Fibroblast of skin of left quadriceps (primary cell): ENCODE data around the gene IL1RAP.

Source experiments
- DNase-seq, 2 experiments: peaks; one replicate each; pipeline ENCODE4 v3.0.0-alpha.2; 2013; ENCODE audit warnings: low read depth in 2 of 2

Gene IL1RAP

DNA sequence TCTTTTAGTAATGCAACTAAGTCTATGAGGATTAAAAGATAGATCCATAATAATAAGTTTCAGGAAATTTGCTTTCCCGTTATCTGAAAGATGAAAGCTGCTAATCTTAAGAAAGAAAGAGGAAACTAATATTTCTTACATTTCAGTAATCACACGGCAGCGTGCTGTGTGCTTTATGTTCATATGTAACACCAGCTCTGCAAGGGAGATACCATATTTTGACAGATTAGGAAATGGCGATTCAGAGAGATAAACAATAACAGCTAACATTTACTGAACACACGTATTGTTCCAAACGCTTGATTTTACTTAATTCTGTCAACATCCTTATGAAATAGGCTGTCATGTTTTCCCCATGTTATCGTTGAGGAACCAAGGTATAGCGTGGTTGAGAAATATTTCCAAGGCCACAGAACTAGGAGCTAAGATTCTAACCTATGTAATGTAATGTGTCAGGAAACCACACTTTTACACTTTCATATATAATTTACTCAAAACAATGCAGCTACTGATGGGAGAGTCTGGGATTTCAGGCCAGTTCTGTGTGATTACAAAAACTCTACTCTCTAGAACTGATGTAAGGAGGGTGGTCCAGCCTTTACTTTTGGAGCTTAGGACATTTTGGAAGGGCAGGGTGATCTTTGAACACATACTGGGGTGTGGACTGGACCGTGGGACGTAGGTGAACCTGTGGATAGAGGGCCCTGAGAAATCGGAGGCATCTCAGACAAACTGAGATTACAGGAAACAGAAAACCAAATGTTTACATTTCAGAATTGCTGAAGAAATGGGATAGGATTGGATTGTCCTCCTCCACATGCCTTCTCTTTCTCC is 100.6 kb downstream of the IL1RAP start:
- DNase-seq, result no peak

DNA sequence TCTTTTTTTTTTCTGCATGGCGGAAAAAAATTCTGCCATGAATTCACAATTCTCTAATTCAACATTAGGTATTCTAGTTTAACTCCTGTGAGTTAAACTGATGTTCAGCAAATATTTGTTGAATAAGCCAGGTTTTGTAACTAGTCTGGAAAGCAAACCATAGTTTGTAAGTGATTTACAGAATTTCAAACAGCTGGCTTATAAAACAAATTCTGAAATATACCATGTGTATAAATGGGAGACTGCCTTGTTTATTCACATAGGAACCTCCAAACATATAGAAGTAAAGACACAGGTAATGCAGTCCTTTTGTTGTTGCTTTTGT is 101.1 kb downstream of the IL1RAP start:
- DNase-seq, result no peak

DNA sequence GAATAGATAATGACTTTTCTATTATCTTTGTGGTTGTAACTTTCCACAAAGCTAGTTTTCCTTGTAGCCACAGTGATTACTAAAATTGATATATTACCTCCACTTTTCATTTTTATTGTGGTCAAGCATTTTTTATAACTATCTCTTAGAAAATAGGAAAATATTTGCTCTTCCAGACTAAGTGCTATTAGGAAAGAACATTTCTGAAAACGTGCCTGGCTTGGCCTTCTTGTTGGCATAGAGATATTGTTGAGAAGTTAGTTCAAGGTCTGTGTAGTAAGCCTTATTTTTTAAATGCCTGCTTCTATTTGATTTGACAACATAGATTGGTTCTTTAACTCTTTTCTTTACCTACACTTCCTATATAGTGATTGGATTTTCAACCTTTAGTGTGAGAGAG is 101.7 kb downstream of the IL1RAP start:
- no peak for DNase-seq

DNA sequence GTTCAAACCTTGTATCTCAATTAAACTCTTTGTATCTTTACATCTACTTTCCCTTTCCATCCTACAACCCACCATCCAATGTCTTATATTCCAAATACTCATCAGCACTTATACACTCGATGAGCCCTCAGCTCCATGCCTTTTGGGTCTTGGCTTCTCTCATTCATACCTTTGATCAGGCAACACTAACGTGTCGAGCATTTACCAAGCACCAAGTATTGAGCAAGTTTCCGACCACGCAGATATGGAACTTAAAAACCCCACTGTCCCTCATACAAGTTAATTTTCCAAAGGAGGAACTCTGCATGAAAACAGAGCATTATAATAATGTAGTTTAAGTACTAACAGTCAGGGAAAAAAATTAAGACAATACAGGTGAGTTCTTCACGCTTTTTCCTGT is 102.8 kb downstream of the IL1RAP start:
- no peak for DNase-seq

DNA sequence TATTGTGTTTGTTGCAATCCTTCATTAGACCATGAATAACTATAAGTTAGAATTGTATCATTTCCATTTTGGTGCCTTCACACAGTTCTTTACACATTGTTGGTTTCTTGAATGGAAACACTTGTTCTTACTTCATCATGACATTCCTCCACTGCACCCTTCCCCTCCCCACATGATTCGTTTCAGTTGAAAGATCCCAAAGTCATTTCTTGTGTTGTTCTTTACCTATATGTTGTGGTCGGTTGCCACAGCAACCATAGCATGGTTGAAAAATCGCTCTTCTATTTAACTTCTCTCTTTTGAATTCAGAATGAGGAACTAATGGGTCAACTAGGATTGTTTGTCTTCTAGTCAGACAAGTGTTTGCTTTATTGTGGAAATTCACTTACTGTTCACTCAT is 103.3 kb downstream of the IL1RAP start:
- no peak for DNase-seq

DNA sequence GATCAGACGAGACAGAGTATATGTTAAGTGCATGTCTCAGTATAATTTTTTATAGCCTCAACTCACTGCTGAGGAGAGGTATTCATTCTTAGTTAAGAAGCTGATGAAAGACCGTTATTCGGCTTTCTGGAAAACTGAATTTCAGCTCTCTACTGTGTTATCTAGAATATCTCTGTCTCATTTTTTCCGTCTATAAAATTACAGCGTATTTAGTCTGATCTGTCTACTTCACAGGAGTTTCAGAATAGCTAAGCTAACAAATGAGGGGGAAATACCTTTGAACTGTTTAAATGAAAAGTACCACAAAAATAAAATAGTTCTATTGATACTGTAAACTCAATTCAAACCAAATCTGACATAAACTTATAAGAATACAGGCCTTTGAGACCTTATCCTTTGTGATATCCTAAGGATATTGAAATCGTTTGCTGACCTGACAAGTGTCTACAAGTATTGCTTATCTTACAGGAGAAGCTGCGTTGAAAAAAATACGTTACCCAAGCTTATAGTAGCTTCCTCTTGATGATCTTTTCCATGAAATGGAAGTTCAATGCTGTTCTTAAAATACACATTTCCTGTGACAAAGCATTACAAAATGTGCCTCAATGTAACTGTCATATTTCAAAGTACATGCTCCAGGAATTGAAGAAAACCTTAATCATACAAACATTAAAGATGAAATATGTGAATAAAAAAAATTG is 104.6 kb downstream of the IL1RAP start:
- no peak for DNase-seq

DNA sequence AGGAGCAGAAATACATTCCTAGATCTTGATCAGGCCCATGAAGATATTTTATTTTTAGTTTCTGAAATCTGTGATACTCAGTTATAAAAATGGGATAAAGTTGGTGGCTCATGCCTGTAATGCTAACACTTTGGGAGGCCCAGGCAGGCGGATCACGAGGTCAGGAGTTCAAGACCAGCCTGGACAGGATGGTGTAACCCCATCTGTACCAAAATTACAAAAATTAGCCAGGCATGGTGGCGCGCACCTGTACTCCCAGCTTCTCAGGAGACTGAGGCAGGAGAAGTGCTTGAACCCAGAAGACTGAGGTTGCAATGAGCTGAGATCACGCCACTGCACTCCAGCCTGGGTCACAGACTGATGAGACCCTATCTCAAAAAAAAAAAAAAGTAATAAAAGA is 105.5 kb downstream of the IL1RAP start:
- DNase-seq, result no peak

DNA sequence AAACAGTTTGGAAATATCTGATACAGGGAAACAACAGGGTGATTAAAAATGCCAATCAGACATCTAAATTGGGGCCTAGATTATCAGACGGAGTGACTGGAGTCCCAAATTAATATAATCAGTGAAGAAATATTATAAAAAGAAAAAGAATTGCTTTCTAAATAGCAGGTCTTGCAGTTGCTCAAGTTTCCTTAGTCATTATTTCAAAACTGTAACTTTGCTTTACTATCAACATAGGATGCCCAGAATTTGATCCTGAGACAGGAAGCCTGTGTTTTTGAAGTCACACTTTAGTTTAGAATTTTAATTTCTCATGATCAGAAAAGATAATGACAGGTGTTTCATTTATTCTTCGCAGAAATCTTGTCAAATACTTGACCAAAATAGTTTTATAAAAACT is 105.9 kb downstream of the IL1RAP start:
- DNase-seq, result no peak

DNA sequence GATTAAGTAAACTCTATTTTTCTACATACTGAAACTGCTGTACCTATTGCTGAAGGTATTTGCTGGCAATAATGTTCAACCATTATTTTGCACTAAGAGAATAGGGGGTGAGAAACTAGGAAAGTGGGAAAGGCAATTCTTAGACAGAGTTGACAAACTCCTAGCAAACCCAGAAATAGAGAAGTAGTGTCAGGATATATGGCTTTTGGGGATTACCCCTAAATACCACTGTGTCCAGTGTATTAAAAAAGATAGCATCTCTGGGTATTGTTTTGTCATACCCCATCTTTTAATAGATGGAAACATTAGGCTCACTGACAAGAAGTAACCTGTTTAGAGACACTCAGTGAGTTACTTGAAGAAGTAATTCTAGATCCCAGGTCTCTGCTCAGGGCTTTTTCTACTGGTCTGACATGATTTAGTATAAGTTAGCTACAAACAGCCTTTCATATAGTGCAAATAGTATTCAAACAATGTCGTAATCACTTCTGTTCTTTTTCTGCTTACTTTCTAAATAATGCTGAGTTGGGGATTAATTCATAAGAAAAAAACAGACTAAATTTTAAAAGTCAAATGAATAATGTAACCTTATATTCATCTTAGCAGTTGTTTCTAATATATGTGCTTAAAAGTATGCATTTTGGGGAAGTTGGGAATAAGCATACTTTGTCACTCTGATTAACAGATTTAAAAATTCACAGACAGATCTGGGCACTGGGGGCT is 107.2 kb downstream of the IL1RAP start:
- DNase-seq, result no peak

DNA sequence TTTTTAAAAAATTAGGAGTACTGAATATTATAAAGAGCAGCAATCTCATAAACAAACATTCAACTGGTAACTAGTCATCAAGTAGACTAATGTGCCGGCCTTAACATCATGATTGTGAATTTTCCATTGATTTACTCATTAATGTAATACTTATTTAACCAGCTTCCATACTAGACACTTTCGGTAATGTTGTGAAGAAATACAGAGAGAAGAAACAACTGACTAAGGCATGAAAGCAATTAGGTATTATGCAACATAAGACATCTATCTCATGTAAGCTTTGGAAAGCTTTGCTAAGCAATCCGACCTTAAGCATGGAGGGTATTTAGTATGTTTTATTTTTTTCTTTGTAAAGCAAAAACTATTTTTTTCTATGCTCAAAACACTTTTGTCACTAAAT is 108.0 kb downstream of the IL1RAP start:
- DNase-seq, result no peak

DNA sequence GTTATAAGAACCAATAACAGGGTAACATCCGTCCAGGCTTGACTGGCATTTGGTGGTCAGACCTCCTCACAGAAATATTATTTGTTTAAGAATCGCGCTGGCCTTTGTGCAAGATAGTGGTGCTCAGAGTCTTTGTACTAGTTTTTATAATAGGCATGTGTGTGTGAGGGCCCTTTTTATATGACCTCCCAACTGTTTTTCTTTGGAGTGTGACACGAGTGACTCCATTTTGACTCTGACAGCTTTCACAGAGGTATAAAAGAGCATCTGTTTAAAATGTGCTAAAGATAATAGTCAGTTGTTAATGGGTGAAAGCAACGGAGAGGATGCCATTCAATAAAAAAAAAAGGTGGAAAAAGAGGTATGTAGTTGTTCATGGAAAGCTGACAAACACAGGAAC is 110.4 kb downstream of the IL1RAP start:
- DNase-seq, result no peak

DNA sequence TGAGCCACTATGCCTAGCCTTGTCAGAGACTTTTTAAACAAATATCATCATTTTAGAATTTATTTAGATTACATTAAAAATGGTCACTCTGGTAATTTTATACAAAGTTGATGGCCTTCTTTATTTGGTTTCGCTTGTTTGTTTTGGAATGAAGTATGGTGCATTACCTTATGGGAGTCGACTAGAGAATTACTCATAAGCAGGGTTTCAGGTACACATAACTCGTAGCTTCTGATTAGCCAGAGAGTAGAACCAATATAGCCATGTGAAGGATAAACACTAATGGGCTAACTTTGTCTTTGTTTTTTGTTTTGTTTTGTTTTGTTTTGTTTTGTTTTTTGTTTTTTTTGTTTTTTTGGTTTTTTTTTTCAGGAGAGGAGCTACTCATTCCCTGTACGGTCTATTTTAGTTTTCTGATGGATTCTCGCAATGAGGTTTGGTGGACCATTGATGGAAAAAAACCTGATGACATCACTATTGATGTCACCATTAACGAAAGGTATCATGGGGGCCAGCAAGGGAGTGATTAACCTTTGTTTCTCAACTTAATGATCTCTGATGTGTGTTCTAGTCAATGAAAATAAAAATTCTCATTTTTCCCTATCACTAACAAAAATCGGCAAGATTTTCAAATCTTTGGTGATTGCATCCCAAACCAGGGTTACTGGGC is 113.2 kb downstream of the IL1RAP start:
- no peak for DNase-seq

DNA sequence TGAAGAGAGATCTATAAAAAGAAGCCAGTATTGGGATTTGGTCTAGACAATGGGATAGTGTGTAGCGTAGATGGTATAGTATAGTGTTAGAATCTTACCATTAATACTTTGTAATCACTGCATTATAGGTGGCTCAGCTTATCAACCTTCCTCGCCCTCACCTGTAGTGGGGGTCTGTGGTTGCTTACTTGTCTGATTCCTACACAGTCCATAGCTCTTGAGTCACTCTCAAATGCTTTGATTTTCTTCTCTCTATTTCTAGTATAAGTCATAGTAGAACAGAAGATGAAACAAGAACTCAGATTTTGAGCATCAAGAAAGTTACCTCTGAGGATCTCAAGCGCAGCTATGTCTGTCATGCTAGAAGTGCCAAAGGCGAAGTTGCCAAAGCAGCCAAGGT is 115.2 kb downstream of the IL1RAP start:
- DNase-seq, result no peak

DNA sequence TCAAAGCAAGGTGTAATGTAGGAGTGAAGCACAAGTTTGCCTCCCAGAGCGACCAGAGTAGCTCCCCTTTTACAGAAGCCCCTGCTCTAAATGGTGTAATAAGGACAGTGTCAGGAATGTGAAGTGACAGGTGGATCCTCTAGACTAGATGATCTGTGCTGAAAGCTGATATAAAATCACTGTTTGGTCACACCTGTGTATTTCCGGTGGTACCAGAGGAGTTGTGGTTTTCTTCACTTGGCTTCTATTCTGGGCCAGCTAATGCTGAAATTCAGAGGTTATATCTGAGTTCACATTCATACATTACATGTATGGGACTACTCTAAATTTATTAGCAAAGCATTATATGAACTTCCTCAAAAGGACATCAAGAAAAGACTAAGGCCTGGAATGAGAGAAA is 117.4 kb downstream of the IL1RAP start:
- no peak for DNase-seq

DNA sequence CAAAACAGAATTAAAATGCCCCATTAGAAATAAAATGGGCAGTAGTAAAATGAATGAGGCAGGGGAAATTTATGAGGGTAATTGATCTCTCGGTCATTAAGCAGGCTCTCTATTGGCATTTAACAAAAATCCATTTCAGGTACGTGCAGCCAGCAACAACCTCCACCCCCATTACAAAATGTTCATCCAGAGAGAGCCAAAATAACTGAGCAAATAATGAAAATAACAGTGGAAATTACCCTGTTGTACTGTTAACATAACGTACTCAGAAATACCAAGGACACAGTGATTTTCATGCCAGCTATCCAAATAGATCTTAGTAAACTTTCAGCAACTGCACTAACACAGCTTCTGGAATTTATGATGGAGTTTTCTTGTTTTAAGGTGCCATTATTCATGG is 127.7 kb downstream of the IL1RAP start:
- no peak for DNase-seq

DNA sequence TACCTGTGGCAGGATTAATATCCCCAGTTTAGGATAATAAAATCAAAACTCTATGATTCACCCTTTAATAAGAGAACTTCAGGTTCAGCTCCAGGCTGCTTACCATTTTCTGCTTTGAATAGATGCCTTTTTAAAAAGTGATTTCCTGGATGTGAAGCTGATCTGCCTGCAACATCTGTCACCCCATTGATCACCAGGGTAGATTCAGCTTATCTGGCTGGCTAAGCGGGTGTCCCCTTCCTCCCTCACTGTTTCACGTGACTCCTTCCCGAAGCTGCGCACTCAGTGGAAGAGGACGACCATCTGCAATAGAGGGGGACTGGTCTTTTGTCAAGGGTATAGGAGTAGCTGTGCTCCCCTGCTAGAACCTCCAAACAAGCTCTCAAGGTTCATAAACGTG is 128.1 kb downstream of the IL1RAP start:
- no peak for DNase-seq

DNA sequence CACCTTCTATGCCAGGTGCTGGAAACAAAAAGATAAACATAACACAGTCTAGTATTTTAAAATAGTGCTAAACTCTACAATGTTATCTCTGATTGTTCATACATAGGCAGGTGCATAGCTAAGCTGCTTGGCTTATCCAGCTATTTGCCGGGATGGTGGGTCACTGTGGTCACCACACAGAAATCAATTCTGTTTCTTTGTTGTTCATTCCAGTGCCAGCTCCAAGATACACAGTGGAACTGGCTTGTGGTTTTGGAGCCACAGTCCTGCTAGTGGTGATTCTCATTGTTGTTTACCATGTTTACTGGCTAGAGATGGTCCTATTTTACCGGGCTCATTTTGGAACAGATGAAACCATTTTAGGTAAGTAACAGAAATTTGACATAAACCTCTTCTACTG is 130.2 kb downstream of the IL1RAP start:
- DNase-seq, result no peak

DNA sequence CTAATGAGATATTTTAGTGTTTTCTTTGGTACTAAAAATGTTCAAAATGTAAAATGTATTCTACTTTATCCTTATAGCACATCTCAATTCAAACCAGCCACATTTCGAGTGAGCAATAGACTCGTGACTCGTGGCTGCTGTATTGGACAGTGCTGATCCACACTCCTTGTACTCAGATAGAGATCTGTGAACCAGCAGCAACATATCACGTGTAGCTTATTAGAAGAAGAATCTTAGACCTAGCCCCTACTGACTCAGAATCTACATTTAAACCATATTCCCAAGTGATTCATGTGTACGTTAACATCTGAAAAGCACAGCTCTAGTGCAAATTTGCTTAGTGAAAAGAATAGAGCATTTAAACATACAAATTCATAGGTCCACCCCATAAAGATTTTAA is 130.9 kb downstream of the IL1RAP start:
- DNase-seq, result peak; percentile 44 to 47

DNA sequence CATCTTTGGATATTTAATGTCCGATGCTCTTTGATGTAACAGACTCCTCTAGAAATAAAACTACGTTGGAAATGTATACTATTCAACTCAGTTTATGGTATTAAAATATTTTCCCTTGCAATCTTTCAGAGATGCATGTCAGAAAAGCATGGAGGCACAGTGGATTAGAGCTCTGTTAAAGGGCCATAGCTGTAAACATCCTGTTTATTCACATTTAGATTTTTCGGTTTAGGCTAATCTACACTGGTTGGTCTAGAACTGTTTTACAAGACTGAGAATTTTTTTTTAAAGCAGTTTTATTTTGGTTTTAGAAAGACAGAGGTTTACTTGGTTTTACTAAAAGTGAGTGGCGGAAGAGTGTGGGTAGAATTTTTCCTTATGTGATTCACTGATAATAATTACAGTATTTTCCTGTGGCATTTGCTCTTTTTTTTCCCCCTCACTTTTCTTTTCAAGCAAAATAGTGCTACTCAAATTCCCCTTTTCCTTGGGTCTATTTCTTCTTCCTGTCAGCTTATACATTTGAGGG is 132.1 kb downstream of the IL1RAP start:
- DNase-seq, result no peak

DNA sequence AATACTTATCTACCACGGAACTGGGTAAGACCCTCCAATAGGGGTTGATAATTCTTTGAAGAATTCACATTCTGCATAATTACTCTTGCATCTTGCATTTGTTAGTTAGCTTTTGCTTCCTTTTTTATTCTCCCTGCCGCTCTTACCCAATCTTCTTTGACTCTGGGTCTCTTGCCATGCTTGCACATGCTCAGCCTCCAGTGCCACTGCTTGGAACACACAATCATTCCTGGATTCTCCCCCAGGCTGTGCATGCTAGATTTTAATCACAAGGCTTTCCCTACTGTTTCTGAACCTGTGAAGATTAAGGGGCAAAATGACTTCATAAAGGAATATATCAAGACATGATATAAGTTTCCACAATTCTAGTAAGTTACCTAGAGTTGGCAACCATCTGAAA is 133.1 kb downstream of the IL1RAP start:
- DNase-seq, result no peak

DNA sequence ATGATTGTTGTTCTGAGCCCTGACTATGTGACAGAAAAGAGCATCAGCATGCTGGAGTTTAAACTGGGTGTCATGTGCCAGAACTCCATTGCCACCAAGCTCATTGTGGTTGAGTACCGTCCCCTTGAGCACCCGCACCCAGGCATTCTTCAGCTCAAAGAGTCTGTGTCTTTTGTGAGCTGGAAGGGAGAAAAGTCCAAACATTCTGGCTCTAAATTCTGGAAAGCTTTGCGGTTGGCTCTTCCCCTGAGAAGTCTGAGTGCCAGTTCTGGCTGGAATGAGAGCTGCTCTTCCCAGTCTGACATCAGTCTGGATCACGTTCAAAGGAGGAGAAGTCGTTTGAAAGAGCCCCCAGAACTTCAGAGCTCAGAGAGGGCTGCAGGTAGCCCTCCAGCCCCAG is 142.0 kb downstream of the IL1RAP start:
- no peak for DNase-seq

DNA sequence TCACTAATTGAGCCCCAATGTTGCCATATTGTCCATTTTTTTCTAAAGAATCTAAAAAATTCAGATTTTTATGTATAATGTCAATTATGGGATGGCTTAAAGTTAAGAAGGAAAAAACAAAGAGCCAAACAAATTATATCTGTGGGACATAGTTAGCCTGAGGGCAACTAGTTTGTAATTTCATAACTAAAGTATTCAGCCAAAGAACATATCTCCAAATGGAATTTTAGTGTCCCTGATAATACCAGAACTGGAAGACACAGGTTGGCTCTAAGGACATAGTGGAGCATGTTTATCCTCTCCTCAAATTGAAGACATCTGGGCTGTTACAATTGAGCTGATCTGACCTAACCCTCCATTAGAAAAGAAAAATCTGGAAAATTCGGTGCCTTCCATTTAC is 144.2 kb downstream of the IL1RAP start:
- no peak for DNase-seq
